Thyroid gland (tissue), 4 donors: ENCODE measurements around the gene KCNJ10.

Experiments used
- CTCF ChIP-seq, 6 experiments: fragments of 200-600 bp in 3 of 6; fragments of 450-650 bp in 3 of 6; sonication (generic) in 3 of 6; IDR thresholded peaks; one replicate each; pipeline ENCODE4 v1.5.1; 2016 to 2019; ENCODE audit warnings: antibody characterized with exemption in 6 of 6, mild to moderate bottlenecking in 2 of 6, inconsistent platforms in 1 of 6, moderate library complexity in 1 of 6
- POLR2A ChIP-seq, 2 donors: fragments of 450-650 bp; IDR thresholded peaks; one replicate each; pipeline ENCODE4 v1.6.1; 2017; ENCODE audit warnings: antibody characterized with exemption in 2 of 2, mild to moderate bottlenecking in 2 of 2, moderate library complexity in 1 of 2

DNA sequence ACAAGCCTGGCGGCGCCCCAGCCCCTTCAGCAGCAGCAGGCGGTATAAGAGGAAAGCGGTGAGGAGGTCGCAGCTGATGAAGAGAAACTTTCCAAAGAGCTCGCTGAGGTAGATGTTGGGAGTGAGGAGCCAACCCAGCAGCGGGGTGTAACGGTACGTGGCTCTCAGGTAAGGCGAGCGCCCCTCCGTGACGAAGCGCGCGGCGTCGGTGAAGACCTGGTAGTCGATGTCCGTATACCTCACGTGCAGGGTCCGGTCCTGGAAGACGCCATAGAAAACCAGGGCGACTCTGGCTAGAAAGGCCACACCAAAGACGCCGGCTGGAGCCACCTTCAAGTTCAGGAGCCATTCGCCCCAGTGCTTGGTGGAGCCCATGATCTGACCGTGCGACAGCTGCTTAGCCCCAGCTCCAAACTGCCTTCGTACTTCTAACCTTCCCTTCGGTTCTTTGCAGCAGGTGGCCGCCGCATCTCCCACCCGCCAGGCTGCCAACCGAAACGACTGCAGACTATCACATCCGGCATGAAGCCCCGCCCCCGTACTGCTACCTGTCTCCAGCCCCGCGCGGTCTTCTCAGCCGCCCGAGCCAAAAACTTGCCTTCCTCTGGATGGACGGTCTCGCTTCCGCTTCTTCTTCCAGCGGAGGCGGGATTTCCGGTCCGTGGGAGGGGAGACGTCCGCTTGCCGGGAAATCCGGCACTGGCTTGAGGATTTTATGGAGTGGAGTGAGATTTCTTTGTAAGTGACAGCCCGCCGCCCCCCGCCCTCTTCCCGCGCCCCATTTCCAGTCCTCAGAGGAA, 38.4 kb downstream of the KCNJ10 start, which contains the start of gene PIGM:
- TF ChIP-seq POLR2A (IDR thresholded peaks at IDR 0.05) (peak in 1 of 2 donors; percentile 80), CTCF (IDR thresholded peaks at IDR 0.05) (peak in 1 of 6 experiments; percentile 16)
